Mammary epithelial cell (primary cell): Measurements from ENCODE around the gene FAF2.
"Not testable (repeated sequence)": the region's sequence is repeated elsewhere in the genome, so short reads cannot be mapped to it uniquely, and the experiment has no call there.

ENCODE experiments used
- EZH2 ChIP-seq: IDR thresholded peaks from 2 replicates; pipeline ENCODE4 v1.6.1; 2012; ENCODE audit warnings: low read length, inconsistent platforms, borderline replicate concordance
- TF ChIP-seq, protein P1 (sequence below), 2 donors: IDR thresholded peaks in 1 of 2; conservative IDR thresholded peaks in 1 of 2; 2 replicates each; pipeline ENCODE4 v1.5.1; 2011 to 2012; ENCODE audit warnings: inconsistent platforms in 2 of 2, low read length in 2 of 2, mild to moderate bottlenecking in 2 of 2, control low read depth in 1 of 2, low read depth in 1 of 2; ENCODE audit not compliant: insufficient read depth in 1 of 2; ENCODE audit errors: extremely low read depth in 1 of 2

DNA sequence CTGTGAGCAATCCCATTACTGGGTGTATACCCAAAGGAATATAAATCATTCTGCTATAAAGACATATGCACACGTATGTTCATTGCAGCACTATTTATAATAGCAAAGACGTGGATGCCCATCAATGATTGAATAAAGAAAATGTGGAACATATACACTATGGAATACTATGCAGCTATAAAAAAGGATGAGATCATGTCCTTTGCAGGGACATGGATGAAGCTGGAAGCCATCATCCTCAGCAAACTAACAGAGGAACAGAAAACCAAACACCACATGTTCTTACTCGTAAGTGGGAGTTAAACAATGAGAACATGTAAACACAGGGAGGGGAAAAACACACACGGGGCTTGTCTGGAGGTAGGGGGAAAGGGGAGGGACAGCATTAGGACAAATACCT is 5.3 kb upstream of the FAF2 start:
- not testable (repeated sequence) for TF ChIP-seq EZH2
- TF ChIP-seq, protein P1, sequence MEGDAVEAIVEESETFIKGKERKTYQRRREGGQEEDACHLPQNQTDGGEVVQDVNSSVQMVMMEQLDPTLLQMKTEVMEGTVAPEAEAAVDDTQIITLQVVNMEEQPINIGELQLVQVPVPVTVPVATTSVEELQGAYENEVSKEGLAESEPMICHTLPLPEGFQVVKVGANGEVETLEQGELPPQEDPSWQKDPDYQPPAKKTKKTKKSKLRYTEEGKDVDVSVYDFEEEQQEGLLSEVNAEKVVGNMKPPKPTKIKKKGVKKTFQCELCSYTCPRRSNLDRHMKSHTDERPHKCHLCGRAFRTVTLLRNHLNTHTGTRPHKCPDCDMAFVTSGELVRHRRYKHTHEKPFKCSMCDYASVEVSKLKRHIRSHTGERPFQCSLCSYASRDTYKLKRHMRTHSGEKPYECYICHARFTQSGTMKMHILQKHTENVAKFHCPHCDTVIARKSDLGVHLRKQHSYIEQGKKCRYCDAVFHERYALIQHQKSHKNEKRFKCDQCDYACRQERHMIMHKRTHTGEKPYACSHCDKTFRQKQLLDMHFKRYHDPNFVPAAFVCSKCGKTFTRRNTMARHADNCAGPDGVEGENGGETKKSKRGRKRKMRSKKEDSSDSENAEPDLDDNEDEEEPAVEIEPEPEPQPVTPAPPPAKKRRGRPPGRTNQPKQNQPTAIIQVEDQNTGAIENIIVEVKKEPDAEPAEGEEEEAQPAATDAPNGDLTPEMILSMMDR (conservative IDR thresholded peaks at IDR 0.05 in 1 of 2, IDR thresholded peaks at IDR 0.05 in 1 of 2; ENCODE audit: extremely low read depth in 1 of 2, insufficient read depth in 1 of 2, low read depth in 1 of 2, low read length in 2 of 2), result not testable (repeated sequence)
